Astrocyte of the cerebellum (primary cell): ENCODE measurements around the gene ANO3.

Source experiments
- DNase-seq: peaks from one replicate; pipeline ENCODE4 v3.0.0-alpha.2; 2011; ENCODE audit warnings: low read depth
- H3K4me3 ChIP-seq: 2 replicates; pipeline ENCODE4 v1.5.1; 2011; ENCODE audit warnings: mild to moderate bottlenecking, low read depth, low read length, moderate library complexity
- in situ Hi-C: cut with HindIII; loops from 2 replicates; pipeline ENCODE4 v1.10.0; 2017; ENCODE audit warnings: low sequenced_read_pairs
- TF ChIP-seq, protein P1 (sequence below): IDR thresholded peaks from 2 replicates; pipeline ENCODE4 v1.5.1; 2012; ENCODE audit warnings: low read length, low read depth, moderate library complexity, mild to moderate bottlenecking; ENCODE audit errors: missing control alignments

Gene ANO3

GRCh38 chr11:26410706-26411366 is 78.9 kb downstream of the ANO3 start:
- in situ Hi-C loops: no loop called here
- TF ChIP-seq, protein P1, sequence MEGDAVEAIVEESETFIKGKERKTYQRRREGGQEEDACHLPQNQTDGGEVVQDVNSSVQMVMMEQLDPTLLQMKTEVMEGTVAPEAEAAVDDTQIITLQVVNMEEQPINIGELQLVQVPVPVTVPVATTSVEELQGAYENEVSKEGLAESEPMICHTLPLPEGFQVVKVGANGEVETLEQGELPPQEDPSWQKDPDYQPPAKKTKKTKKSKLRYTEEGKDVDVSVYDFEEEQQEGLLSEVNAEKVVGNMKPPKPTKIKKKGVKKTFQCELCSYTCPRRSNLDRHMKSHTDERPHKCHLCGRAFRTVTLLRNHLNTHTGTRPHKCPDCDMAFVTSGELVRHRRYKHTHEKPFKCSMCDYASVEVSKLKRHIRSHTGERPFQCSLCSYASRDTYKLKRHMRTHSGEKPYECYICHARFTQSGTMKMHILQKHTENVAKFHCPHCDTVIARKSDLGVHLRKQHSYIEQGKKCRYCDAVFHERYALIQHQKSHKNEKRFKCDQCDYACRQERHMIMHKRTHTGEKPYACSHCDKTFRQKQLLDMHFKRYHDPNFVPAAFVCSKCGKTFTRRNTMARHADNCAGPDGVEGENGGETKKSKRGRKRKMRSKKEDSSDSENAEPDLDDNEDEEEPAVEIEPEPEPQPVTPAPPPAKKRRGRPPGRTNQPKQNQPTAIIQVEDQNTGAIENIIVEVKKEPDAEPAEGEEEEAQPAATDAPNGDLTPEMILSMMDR: no peak
- H3K4me3 ChIP-seq: no peak overlapping the region
- no peak for DNase-seq

DNA sequence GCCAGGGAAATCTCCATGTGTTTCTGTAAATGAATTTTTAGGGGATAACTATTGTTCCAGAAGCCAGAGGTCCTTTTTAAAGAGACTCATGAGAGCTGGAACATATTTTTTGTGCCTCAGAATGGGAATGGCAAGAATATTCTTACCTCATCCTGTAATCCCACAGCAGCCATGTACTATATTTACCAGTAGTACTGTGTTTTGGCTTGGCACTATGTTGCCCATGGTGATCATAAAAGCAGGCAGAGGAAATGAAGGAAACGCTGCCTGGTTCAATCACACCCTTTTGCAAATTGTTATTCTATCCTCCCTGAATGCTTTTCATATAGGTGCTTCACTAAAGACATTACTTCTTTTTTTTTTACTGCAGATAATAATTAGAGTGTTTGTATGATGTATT is 81.0 kb downstream of the ANO3 start:
- TF ChIP-seq, protein P1: no peak
- H3K4me3 ChIP-seq: no peak overlapping the region
- DNase-seq: no peak
- in situ Hi-C loops: no loop called here

DNA sequence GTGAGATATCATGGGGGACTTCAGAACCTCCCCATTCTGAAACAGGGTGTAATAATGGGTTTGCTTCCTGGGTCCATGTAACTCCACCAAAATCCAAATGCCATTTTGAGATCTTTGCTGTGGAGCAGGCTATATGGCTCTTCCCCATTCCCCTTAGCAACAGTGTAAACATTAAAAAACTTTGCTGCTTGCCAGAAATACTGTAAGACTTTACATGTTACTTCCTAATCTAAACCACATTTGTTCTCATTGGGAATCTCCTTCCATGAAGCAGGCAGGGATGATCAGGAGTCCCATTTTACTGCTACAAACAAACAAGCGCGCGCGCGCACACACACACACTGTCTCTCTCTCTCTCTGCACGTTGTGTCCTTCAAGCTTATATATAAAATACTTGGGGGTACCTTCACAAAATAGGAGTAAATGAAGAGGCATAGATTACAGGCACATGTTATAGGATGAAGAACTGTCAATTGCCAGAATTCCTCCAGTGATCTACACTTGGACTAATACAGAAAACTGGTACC is 86.5 kb downstream of the ANO3 start:
- DNase-seq: no peak
- TF ChIP-seq, protein P1: no peak
- in situ Hi-C loops: no loop called here
- no peak overlapping the region for H3K4me3 ChIP-seq

DNA sequence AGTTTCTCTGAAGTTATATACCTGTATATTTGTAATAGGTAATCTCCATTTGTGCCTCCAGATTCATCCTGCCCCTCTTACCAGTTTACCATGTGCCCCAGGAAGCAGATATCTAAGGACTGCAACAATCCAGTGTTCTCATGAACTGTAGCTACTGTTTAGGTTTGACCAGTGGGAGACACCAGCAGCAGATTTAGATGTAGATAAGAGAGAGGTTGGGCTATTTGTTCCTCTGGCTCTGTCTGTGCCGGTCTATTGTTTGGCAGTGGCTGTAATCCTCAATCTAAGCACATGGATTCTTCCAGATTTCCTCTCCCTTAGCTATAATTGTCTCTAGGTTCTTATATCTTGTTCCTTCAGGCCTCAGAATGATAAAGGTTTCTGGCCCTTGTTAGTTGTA is 88.4 kb downstream of the ANO3 start:
- no peak for DNase-seq
- in situ Hi-C loops: no loop called here
- H3K4me3 ChIP-seq: no peak overlapping the region
- TF ChIP-seq, protein P1: no peak

DNA sequence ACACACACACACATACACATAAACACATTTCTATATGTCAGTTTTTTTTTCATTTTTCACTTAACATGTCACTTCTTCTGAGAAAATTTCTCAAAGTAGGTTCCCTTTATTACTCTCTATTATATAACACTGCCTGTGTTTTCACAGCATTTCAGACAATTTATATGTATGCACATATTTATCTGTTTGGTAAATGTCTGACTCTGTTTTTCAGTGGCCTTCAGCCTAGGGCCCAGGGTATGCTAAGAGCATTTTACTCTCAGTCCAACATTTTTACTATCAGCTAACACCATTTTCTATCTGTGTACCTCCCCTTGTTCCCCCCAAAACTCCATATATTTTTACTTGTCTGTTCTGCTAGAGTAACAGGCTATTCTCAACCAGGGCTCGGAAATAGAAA is 92.3 kb downstream of the ANO3 start:
- no peak for DNase-seq
- in situ Hi-C loops: no loop called here
- no peak overlapping the region for H3K4me3 ChIP-seq
- TF ChIP-seq, protein P1: no peak

DNA sequence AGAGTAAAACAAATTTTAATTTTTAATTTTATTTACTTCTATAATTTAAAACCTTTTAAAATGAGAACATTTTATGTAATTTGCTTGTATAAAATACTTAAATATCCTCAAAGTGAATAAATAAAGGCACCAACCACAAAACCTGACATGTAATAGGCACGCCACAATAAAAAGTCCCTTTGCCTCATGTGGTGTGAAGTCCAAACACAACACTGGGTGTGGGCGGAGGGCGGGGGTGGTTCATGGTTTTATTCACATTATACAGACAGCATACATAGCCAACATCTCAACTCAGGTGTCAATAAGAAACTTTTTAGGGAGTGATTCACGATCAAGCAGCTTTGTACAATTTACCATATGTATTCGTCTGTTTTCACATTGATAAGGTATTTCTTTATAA is 107.9 kb downstream of the ANO3 start:
- in situ Hi-C loops: no loop called here
- TF ChIP-seq, protein P1: no peak
- DNase-seq: no peak

More for the DNA sequence above, 107.9 kb downstream of the ANO3 start:
- no peak overlapping the region for H3K4me3 ChIP-seq
